Ishikawa (cell line): ENCODE data around the gene MYBPH.

Experiments
- CEBPB ChIP-seq: IDR thresholded peaks from 2 replicates; pipeline ENCODE4 v1.6.1; 2012
- CREB1 ChIP-seq: IDR thresholded peaks from 2 replicates; pipeline ENCODE4 v1.6.1; 2012; ENCODE audit warnings: low read depth
- EGR1 ChIP-seq: IDR thresholded peaks from 2 replicates; pipeline ENCODE4 v1.6.1; 2012
- EP300 ChIP-seq: IDR thresholded peaks from 2 replicates; pipeline ENCODE4 v1.6.1; 2012; ENCODE audit warnings: borderline replicate concordance
- FOXM1 ChIP-seq: IDR thresholded peaks from 2 replicates; pipeline ENCODE4 v1.6.1; 2012; ENCODE audit warnings: low read depth, borderline replicate concordance
- NFIC ChIP-seq: IDR thresholded peaks from 2 replicates; pipeline ENCODE4 v1.6.1; 2012
- RAD21 ChIP-seq: IDR thresholded peaks from 2 replicates; pipeline ENCODE4 v1.6.1; 2012; ENCODE audit warnings: low read depth
- REST ChIP-seq: IDR thresholded peaks from 2 replicates; pipeline ENCODE4 v1.6.1; 2012; ENCODE audit warnings: low read depth, mild to moderate bottlenecking
- TAF1 ChIP-seq: IDR thresholded peaks from 2 replicates; pipeline ENCODE4 v1.6.1; 2012; ENCODE audit warnings: low read depth, mild to moderate bottlenecking
- TCF12 ChIP-seq: IDR thresholded peaks from 2 replicates; pipeline ENCODE4 v1.6.1; 2012; ENCODE audit warnings: low read depth
- TEAD4 ChIP-seq: IDR thresholded peaks from 2 replicates; pipeline ENCODE4 v1.6.1; 2012
- YY1 ChIP-seq: IDR thresholded peaks from 2 replicates; pipeline ENCODE4 v1.6.1; 2012; ENCODE audit warnings: low read depth
- ZBTB7A ChIP-seq: IDR thresholded peaks from 2 replicates; pipeline ENCODE4 v1.6.1; 2012; ENCODE audit warnings: low read depth
- TF ChIP-seq, protein P1 (sequence below): IDR thresholded peaks from 2 replicates; pipeline ENCODE4 v1.6.1; 2012
- TF ChIP-seq, protein P2 (sequence below): IDR thresholded peaks from 2 replicates; pipeline ENCODE4 v1.6.1; 2012

Gene MYBPH

GRCh38 chr1:203130358-203130985, 45.2 kb downstream of the MYBPH start:
- TF ChIP-seq CREB1: no peak
- no peak for TF ChIP-seq EGR1
- no peak for TF ChIP-seq NFIC
- TF ChIP-seq RAD21: no peak
- TF ChIP-seq, protein P1, sequence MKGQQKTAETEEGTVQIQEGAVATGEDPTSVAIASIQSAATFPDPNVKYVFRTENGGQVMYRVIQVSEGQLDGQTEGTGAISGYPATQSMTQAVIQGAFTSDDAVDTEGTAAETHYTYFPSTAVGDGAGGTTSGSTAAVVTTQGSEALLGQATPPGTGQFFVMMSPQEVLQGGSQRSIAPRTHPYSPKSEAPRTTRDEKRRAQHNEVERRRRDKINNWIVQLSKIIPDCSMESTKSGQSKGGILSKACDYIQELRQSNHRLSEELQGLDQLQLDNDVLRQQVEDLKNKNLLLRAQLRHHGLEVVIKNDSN: no peak
- no peak for TF ChIP-seq EP300
- no peak for TF ChIP-seq CEBPB
- TF ChIP-seq REST: no peak
- no peak for TF ChIP-seq TEAD4
- no peak for TF ChIP-seq ZBTB7A
- TF ChIP-seq, protein P2, sequence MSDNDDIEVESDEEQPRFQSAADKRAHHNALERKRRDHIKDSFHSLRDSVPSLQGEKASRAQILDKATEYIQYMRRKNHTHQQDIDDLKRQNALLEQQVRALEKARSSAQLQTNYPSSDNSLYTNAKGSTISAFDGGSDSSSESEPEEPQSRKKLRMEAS: no peak
- no peak for TF ChIP-seq YY1

- TF ChIP-seq TAF1 (no peak), ZBTB7A (peak; percentile 53; the same call in 1 of the 2 replicates), TEAD4 (peak; percentile 59; the same call in 1 of the 2 replicates), CREB1 (no peak), TCF12 (peak; percentile 86), REST (no peak), FOXM1 (peak; percentile 38; the same call in 1 of the 2 replicates), RAD21 (no peak), YY1 (peak; percentile 28; the same call in 1 of the 2 replicates), CEBPB (no peak), EGR1 (peak; percentile 56; the same call in 1 of the 2 replicates), EP300 (peak; percentile 76), NFIC (peak; percentile 91)
- TF ChIP-seq, protein P1: peak; percentile 1; the same call in 1 of the 2 replicates
- TF ChIP-seq, protein P2: peak; percentile 60
Observed at GRCh38 chr1:203129501-203130231, 46.0 kb downstream of the MYBPH start.

DNA sequence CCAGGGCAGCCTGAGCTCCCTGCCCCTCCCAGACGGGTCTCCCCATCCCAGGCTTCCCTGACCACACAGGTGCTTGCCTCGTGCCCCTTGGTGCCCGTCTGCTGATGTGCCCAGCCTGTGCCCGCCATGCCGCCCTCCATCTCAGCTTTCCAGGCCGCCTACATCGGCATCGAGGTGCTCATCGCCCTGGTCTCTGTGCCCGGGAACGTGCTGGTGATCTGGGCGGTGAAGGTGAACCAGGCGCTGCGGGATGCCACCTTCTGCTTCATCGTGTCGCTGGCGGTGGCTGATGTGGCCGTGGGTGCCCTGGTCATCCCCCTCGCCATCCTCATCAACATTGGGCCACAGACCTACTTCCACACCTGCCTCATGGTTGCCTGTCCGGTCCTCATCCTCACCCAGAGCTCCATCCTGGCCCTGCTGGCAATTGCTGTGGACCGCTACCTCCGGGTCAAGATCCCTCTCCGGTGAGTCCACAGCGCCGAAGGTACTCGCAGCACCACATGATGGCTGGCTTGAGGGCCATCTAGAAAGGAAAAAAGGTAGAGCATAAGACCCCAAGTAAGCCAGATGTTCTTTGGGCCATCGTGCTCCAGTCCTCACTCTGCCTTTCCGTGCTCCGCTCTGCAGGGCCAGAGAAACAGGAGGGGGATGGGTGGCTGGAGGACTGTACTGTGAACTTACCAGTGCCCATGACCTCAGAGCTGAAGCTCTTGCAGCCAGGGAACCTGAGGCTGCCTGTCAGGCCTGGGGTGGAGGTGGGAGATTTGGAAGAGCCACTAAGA, 46.7 kb downstream of the MYBPH start:
- TF ChIP-seq ZBTB7A (no peak), NFIC (no peak)
- TF ChIP-seq, protein P2: 0 out of 2 replicates have a peak, but pooled peaks have one; percentile 25

GRCh38 chr1:203128431-203128715, 47.3 kb downstream of the MYBPH start:
- TF ChIP-seq, protein P1: no peak
- TF ChIP-seq NFIC (no peak), REST (no peak), YY1 (no peak), ZBTB7A (no peak), EGR1 (no peak), TCF12 (no peak), RAD21 (no peak), CEBPB (no peak)
